Mucosa of gallbladder (tissue), 1 donor: ENCODE measurements around the gene TM9SF4. TPM values are rescaled to one million over a fixed set of nuclear protein-coding genes. Genes with fewer than 3 reads are reported as not detected.
"Not testable (repeated sequence)": the region's sequence is repeated elsewhere in the genome, so short reads cannot be mapped to it uniquely, and the experiment has no call there.

ENCODE experiments used
- DNase-seq: peaks from one replicate; pipeline ENCODE4 v3.0.0-alpha.2; 2020; ENCODE audit warnings: low spot score
- total RNA-seq: library from RNA; stranded (reverse); gene quantifications from one replicate; pipeline ENCODE4 v1.2.1, GENCODE V29; 2021
- donor health status: DM: no; HTN: no; CAD: no.

TM9SF4 gene
- total RNA-seq, 1 donor from 2014 or later, result 60.7 TPM

DNA sequence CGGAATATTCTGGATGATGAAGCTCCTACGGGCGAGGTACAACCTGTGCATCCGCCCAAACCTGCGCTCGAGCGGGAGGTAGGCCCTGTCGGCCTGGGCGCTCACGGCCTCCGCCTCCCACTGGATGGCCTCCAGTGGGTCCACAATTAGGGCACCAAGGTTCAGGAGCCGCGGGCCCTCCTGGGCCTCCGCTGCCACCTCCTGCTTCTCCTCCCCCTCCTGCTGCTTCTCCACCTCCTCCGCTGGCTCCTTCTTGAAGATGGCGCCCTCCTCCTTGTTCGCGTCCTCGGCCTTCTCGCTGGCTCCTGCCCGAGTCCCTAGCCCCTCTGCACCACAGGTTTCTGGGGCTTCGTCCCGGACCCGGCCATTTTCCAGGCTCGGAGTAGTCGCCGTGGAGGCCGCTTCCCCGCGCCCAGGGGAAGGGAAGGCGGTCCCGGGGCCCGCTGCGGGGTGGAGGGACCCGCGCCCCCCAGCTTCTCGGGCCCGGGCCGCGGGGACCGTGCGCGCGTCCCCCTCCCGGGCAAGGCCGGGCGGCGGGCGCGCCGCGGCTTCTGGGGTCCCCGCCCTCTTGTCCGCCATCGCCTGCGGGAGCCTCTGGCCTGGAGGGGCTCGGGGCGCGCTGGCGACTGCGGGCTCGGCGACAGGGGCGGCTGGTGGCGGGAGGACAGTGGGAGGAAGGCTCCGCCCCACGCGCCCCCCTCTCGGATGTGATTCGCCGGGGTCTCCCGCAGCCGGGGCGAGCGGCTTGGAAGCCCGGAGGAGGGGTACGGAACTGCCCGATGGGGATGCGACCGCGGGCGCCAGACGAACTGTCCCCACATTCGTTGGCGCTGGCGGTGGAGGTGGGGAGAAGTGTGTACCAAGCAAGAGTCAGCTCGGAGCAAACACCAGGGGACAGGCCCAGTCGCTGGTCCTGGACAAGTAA is 80.4 kb downstream of the TM9SF4 start:
- no peak for DNase-seq

DNA sequence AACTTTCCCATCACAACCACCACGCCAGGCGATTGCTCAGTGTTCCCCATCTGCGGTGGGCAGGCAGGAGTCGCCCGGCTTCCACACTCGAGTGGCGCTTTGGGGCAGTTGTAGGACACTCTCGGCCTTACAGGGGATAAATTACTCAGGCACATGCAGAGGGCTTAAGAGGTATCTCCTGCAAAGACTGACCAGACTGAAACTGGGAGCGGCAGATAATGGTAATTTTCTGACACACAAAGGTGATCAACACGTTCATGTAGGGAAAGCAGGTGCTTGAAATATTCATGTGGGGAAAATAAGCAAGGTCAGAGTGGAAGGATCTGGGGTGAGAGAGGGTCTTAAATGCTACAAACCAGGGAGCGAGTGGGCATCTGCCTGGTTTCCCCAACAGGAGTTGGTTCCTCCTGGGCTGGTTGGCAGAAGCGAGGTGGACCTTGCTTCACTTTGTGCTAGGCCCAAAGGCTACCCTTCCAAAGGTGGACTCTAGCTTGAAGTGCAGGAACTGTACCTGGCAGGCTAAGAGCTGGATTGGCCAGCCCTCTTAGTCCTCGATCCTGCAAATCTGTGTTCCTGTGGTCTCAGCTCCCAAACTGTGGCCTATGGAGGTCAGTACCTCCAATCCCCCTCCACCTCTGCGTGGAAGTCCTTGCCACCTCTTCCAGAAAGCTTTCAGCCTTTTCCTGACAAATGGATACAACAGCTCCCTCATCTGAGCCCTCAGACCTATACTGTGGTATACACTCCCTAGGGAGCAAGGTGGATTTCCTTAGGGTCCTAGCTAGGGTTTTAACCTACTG is 81.3 kb downstream of the TM9SF4 start:
- DNase-seq, result no peak

DNA sequence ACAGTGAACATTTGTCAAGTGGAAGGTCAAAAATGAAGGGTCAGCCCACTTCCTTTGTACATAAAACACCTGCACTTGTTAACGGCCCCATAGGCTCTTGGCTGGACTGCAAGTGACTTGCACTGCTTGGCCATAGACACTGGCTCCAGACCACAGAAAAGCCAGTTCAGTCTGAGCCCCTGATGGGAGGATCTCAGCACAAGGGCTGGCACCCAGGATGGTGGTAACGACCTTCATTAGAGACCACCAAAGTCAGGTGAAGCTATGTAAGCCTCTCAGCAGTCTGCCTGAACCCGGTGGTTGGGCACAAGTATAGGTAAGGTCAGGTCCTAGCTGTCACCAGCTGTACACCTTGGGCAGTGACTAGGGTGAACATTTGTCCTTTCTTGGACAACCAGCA is 81.9 kb downstream of the TM9SF4 start:
- no peak for DNase-seq

DNA sequence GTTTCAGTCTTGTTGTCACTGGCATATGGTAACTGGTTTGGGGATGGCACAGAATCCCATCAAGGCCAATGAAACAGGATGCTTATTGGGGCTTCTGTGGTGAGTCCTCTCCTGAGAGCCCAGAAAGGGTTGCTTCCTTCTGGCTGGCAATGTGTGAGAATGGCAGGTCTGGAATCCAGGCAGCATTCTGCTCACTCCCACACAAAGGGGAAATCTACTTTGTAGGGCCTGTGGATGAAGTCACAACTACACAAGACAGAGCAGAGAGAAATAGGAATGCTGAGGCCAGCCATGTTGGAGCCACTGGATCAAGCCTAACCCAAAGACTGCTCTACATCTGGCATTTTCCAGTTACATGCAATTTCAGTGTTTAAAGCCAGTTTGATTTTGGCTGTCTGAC is 82.4 kb downstream of the TM9SF4 start:
- DNase-seq, result no peak

DNA sequence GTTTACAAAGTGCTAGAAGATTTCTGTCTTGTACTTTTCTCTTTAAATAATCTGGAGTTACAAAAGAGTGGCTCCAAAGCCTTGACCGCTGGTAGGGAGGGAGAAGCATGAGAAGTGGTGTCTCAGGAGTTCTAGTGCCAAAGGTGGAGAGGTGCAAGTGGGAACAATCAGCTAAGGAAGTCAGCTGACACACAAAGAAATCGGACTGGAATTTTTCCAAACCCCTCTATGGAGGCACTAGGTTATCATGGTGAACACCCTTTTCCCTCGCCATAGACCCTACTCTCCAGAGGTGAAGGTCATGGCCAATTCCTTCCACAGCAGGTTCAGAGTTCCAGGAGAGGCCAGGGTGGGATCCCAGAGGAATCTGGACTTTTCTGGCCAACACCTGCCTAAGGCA is 83.2 kb downstream of the TM9SF4 start:
- peak; percentile 35 for DNase-seq

DNA sequence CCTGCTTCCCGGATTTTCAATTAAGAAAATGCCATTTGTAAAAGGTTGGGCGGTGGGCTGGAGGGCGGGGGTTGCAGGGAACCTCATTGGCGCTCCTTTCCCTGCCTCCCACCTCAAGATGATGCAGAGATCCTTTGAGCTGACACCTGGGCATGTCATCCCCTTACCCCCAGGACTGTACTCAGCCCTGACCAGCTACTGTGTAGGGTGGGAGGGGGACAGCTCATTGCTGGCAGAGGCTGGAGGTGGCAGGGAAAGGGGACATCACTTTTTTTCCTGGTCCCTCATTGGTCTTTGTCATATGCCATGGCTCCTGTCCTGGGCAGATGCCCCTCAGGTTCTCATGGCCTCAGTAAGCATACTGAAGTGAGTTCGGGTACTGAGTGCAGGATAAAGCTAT is 83.8 kb downstream of the TM9SF4 start:
- not testable (repeated sequence) for DNase-seq

DNA sequence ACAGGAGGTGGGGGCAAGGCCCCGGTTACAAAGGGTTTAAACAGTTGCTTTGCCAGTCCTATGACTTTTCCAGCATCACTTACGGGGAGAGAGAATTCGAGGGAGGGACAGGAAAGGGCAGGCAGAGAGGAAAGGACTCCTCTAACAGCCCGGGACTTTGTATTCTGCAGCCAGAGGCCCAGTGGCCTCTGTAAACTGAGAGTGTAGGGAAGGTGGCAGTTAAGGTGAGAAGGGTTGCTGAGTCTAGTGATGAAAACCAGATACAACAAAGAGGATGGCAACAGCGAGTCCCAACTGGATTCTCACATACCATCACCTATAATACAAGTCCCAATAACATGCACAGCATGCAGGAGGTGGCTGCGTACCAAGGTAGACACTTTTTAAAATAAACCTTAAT is 84.5 kb downstream of the TM9SF4 start:
- no peak for DNase-seq

DNA sequence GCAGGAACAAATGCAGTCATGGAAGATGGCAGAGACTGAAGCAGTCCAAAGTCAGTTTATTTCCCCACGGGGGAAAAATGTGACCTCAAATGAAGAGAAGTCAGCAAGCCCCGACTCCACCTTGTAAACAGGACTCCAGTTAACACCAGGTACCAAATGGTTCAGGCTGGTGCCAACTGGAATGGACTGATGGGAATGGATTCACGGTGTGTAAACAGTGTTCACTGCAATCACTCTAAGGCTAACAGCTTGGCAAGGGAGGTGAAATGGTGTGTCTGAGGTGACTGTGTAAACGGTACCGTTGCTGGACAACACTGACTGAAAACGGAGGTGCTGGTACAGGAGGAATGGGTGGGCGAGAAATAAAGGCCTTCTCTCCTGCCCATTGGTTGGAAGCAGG is 86.1 kb downstream of the TM9SF4 start:
- DNase-seq, result peak; percentile 45

DNA sequence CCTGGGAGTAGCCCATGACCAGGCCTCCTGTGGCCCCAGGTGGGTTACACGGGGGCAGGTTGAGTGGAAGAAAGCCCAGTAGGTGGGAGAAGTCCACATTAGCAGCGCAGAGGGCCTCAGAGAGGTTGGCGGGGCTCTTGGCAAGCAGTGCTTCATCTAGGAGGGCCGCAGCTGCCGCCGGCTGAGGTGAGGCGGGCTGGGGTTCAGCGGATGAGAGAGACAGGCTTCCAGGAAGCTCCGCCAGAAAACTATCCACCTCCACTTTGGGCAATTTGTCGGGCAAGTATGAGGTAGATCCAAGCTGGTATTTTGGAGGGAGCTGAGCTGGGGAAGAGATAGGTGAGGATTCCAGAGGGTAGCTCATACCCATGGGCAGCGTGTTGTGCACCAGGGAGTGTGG is 87.1 kb downstream of the TM9SF4 start:
- not testable (repeated sequence) for DNase-seq

DNA sequence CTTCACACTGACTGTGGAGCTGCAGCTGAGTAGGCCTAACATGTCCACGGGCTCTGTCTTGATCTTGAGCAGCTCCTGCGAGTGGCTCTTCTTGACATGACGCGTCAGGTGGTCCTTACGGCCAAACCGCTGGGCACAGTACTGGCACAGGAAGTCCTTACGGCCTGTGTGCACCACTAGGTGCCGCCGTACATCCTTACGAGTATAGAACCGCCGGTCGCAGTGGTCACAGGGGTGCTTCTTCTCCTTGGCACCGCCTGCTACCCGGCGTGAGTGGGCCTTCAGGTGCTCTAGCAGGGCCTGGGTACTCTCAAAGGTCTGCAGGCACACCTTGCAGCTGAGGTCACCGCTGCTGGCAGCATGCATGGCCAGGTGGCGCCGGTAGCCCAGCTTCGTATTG is 87.6 kb downstream of the TM9SF4 start:
- not testable (repeated sequence) for DNase-seq

DNA sequence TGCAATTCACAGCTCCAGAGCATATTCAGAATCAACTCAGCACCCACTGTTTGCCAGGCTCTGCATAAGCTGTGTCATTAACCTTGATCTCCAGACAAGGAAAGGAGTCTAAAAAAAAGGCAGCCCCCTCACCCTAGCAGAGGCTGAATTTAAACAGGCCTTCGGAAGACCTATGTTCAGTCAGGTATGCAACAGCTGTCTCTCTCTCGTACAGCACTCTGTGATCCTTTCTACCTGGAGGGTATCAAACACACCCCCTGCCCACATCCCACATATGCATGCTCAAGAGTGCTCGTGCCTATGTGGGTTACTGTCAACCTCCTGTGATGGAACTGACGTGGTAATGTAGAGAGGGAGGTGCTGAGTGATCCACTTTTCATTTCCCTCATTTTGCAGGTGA is 89.5 kb downstream of the TM9SF4 start:
- no peak for DNase-seq

DNA sequence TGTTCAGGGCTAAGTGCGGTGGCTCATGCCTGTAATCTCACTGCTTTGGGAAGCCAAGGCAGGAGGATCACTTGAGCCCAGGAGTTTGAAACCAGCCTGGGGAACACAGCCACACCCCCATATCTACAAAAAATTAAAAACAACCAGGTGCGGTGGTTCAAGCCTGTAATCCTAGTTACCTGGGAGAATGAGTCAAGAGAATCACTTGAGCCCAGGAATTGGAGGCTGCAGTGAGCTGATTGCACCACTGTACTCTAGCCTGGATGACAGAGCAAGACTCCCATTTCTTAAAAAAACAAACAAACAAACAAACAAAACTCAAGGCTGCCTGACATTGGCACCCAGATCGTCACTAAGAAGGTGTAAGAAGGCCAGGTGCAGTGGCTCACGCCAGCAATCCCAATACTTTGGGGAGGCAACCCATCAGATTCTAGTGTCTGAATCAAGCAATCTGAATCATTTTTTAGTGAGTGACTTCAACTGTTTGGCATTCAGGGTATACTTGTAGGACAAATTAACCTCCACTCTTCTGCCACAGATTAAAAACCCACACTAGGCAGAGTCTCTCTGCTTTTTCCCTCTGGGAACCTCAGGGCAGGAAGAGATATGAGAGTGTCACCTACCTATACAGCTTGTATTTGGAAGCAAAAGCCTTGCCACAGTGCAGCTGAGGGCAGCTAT is 91.9 kb downstream of the TM9SF4 start:
- DNase-seq, result no peak

DNA sequence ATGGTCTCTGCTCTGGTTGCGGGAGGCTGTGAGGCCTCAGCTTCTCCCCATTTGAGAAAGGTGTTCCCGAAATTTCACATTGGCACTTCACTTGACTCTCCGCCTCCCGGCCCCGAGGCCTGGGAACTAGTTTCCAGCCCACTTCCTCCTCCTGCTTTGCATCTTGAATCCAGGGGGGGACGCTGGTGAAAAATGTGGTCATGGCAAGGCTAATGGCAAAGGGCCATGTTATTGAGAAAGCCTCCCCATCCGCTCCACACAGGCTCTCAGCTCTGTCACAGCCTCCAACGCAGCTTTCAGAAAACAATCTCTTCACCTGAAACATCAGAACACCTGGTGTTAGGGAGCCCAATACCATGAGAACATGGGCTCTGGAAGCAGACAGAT is 92.5 kb downstream of the TM9SF4 start:
- no peak for DNase-seq

DNA sequence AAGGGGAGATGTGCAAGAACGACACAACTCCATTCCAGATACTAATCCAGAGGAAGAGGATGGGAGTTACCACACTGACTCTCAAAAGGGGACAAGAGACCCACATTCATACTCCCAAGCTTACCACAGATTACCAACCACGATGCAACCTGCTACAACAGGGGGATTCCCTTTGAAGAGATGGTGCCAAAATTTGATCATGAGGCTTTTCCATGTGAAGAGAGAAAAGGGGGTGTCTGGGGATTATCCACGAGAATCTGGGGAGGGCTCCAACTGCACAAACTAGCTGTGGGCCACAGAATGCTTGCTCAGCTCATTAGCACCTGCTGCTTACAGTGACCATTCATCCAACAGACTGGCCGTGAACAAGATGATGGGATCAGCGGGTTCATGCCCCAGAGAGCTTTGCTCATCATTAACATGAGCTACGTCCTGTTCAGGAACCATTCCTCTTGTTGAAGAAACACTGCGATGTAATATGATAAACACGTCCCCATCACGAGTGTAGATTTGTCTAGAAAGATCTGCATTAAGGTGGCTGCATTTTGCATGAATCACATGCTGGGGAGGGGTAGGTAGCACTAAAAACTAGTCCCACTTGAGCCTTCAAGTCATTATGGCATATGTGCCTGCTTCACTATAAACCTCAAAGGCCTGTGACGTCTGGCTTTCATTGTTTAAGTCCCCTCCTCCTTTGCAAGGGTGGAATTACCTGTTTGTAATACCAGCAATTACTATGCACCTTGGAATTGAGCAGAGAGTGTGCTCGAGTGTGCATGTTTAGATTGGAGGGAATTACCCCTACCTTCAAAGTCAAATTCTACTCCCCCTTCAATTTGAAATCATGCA is 94.1 kb downstream of the TM9SF4 start:
- DNase-seq, result no peak

DNA sequence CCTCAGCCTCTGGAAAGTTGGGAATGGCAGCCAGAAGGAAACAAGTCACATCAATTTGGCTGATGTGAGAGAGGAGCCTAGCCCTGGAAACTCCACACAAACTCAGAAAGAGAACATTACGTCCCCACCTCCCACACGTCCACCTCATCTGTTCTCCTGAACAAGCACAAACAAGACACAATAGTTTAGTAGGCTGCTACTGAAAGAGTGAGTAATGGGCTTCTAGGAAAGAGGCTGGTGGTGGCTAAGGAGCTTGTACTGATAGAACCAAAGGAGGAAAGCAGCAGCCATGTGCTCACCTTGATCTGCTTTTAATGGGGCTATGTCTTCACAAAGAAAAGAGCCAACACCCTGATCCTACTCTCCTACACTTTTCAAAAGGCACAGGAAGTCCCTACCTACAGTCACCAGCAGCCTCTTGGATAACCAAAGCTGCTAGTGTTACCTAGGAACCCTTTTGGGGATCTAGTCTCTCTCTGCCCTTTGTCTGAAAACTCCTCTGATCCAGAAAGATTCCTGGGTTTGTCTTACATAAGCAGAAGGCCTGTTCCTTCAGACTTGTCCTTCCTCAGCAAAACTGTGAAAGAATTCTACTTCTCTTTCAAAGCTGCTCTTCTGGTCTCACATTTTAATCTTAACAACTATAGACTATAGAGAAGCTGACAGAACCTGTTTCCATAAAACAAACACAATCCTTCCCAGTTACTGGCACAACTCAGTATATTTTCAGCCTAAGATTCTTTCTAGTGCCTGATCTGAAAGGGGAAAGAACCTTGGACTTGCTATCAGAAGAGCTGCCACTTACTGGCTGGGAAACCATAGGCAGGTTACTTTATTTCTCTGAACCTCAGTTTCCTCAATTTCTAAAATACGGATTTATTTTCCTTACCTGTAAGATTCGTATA is 94.9 kb downstream of the TM9SF4 start:
- DNase-seq, result no peak

DNA sequence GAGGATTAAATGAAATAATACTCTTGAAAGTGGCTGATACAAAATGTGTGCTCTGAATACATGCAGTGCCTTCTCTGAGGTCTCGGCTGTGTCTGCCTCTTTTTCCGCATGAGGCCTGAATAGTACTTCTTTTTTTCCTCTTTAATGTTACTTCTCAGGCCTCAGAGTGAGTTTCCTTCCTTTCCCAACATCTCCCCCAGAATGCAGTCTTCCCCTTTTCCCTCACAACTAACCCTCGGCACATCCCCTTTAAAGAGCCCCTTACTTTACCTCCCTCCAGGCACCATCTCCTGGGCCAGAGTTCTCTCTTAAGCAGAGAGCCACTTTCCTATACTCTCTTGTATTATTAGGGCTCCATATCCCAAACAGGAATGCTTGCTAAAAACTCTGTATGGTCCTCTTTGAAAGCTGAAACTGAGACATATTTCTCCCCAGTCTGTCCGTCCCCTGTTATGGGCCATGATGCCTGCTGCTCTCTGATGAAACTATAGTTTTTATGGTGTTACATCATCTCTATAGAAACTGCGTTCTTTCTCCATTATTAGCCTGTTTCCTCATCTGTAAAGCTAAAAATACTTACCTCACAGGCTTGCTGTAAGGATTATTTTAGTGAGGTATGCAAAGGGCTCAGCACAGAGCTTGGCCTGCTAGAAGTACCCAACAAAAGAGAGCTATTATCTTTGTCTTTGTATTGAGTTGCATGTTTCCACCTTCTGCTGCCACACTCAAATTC is 95.8 kb downstream of the TM9SF4 start:
- DNase-seq, result no peak

DNA sequence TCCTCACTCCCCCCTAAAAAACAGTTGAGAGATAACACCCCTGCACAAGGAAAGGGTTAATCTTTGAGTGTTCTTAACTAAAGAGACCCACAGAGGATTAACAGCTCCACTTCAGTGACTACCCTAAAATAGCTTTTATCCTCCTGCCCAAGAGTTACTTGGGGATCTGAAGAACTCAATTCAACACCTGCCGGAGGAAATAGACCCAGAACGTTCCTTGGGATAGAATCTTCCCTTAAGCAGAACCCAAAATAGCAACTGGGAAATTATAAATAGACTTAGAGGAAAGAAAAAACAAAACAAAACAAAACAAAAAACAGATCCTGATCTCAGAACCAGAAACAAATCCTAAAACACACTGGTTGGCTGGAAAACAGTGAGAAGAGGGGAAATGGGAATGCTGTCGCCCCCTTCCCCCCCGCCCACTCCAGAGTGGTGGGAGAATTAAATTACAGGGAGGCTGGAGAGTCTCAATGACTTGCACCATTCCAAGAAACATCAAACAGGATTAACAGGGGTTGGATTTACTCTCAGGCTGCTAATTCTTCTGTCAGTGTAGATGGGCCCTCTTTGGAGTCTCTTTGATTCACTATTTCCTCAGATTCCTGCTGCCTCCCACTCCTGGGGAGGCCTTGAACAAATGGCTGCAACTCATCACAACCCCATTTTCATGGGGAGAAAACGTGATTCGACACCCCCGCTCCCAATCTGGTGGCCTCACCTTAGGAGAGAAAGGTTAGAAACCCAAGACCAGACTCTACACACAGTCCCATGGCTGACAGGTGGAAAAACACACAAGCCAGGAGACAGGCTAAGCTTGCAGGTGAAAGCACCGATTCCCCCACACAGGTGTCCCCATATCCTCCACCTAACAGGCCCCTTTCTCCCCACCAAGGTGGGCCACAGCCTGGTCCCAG is 96.6 kb downstream of the TM9SF4 start:
- no peak for DNase-seq

DNA sequence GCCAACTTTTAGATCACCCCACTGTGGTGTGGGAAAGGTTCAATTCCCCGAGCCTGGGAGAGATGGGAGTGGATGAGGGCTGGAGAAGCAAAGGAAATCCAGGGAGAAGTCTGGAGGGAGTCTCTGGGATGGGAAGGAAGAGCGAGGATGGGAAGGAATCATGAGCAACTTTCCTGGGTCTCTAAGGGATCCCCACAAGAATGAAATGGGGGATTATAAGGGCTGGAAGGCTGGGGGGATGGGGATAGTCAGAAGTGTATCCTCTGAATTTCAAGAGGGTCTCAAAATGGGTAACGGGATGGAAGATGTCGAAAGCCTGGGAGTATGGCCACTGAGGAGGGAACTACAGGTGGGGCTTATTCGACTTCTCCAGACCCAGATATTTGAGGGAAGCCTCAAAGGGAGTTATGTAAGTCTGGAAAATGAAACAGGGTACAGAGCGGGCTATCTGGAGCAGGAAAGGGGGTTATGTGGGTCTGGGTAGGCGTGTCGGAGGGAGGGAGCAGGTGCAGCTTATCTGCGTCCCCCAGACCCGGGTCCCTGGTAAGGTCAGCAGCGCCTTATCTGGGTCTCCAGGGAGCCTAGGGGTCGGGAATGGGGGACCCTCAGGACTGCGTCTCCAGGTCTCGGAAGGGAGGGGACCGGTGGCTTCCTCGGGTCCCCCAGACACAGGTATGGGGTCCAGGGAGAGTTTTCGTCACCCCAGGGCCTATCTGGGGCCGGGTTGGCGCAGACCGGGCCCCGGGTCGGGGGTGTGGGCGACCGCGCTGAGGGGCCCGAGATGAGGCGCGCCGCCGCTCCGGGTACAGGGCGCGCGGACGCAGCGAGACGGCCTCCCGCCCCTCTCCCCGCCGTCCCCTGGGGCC is 97.5 kb downstream of the TM9SF4 start:
- no peak for DNase-seq
